GM19324 (cell line): ENCODE results near the gene NOB1.

Experiments used
- ATAC-seq: cut with Tn5 transposase; IDR thresholded peaks from one replicate; pipeline ENCODE4 v1.9.1; 2021; ENCODE audit warnings: mild to moderate bottlenecking, moderate library complexity; ENCODE audit not compliant: unreplicated experiment, low FRiP score

NOB1 gene

DNA sequence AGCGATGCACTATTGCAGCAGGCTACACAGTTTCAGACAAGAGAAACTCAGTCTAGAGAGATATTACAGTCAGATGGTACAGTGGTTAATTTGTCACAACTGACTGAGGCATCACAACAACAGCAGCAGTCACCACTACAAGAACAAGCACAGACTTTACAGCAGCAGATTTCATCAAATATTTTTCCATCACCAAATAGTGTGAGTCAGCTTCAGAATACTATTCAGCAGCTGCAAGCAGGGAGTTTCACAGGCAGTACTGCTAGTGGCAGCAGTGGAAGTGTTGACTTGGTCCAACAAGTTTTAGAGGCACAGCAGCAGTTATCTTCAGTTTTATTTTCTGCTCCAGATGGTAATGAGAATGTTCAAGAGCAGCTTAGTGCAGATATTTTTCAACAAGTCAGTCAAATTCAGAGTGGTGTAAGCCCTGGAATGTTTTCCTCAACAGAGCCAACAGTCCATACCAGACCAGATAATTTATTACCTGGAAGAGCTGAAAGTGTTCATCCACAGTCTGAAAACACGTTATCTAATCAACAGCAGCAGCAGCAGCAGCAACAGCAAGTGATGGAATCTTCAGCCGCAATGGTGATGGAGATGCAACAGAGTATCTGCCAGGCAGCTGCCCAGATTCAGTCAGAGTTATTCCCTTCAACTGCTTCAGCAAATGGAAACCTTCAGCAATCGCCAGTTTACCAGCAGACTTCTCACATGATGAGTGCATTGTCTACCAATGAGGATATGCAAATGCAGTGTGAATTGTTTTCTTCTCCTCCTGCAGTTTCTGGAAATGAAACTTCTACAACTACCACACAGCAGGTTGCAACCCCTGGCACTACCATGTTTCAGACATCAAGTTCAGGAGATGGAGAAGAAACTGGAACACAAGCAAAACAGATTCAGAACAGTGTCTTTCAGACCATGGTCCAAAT lies 62.5 kb downstream of the NOB1 start:
- ATAC-seq = no peak
